GM12801 (cell line): Measurements from ENCODE around the gene EPS8L3.

Source experiments
- TF ChIP-seq, protein P1 (sequence below): IDR thresholded peaks from one replicate; pipeline ENCODE4 v1.5.1; 2011; ENCODE audit warnings: control low read depth; ENCODE audit not compliant: insufficient read length; ENCODE audit errors: extremely low read depth

Gene EPS8L3

DNA sequence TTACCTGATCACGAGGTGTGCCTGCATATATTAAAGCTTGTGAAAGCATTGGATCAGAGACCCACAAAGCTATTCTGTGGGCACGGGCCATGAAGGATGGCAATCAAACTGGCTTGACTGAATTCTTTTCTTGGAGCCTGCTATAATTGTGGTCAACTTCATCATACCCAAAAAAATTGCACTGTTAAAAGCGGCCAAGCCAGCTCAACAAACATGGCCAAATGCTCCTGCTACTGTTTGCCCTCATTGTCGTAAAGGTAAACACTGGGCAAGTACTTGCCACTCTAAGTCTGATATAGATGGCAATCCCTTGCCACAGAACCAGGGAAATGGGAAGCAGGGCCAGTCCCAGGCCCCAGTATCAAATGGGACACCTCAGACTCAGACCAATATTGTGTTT lies 58.3 kb downstream of the EPS8L3 start:
- TF ChIP-seq, protein P1, sequence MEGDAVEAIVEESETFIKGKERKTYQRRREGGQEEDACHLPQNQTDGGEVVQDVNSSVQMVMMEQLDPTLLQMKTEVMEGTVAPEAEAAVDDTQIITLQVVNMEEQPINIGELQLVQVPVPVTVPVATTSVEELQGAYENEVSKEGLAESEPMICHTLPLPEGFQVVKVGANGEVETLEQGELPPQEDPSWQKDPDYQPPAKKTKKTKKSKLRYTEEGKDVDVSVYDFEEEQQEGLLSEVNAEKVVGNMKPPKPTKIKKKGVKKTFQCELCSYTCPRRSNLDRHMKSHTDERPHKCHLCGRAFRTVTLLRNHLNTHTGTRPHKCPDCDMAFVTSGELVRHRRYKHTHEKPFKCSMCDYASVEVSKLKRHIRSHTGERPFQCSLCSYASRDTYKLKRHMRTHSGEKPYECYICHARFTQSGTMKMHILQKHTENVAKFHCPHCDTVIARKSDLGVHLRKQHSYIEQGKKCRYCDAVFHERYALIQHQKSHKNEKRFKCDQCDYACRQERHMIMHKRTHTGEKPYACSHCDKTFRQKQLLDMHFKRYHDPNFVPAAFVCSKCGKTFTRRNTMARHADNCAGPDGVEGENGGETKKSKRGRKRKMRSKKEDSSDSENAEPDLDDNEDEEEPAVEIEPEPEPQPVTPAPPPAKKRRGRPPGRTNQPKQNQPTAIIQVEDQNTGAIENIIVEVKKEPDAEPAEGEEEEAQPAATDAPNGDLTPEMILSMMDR: no peak

DNA sequence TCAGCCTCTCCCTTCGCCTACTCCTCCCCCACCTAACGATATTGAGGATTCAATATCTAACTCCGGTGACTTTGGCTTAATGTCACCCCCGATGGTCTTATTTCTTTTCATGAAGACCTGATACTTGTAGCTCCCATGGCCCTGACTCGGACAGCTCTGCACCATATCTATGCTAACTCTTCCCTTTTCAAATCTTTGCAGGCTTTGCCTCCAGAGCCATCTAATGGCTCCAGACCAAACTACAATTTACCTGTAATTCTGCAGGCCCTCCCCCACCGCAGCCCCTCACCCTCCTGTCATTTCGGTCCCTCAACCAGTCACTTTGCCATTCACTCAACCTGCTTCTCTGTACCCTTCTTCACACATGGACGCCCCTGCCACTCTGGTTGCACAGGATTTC lies 59.5 kb downstream of the EPS8L3 start:
- TF ChIP-seq, protein P1: no peak
